ENCODE data around the gene NDUFAB1. TPM values are rescaled to one million over a fixed set of nuclear protein-coding genes. Genes with fewer than 3 reads are reported as not detected.

Gene NDUFAB1
- total and polyA plus RNA-seq, 2 of the 13 experiments (the other 11 are each of a cell fraction or from before 2014, with no cell fraction given) = 221 to 601 TPM

GRCh38 chr16:23595951-23596720, at the start of gene NDUFAB1 (continued):
- TF ChIP-seq, protein P1, sequence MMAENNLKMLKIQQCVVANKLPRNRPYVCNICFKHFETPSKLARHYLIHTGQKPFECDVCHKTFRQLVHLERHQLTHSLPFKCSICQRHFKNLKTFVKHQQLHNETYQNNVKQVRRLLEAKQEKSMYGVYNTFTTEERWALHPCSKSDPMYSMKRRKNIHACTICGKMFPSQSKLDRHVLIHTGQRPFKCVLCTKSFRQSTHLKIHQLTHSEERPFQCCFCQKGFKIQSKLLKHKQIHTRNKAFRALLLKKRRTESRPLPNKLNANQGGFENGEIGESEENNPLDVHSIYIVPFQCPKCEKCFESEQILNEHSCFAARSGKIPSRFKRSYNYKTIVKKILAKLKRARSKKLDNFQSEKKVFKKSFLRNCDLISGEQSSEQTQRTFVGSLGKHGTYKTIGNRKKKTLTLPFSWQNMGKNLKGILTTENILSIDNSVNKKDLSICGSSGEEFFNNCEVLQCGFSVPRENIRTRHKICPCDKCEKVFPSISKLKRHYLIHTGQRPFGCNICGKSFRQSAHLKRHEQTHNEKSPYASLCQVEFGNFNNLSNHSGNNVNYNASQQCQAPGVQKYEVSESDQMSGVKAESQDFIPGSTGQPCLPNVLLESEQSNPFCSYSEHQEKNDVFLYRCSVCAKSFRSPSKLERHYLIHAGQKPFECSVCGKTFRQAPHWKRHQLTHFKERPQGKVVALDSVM (CRISPR knock-in tag; IDR thresholded peaks at IDR 0.05) = peak; percentile 86
- TF ChIP-seq ZNF543 (CRISPR knock-in tag; IDR thresholded peaks at IDR 0.05) = peak; percentile 88
- TF ChIP-seq PLSCR1 (CRISPR knock-in tag; IDR thresholded peaks at IDR 0.05; ENCODE audit: borderline replicate concordance) = no peak
- peak; percentile 73; the same call in 1 of the 2 replicates for TF ChIP-seq ZNF670 (CRISPR knock-in tag; IDR thresholded peaks at IDR 0.05; ENCODE audit: borderline replicate concordance)
- no peak for TF ChIP-seq JUNB (CRISPR knock-in tag; IDR thresholded peaks at IDR 0.05; ENCODE audit: borderline replicate concordance)
- TF ChIP-seq, protein P2, sequence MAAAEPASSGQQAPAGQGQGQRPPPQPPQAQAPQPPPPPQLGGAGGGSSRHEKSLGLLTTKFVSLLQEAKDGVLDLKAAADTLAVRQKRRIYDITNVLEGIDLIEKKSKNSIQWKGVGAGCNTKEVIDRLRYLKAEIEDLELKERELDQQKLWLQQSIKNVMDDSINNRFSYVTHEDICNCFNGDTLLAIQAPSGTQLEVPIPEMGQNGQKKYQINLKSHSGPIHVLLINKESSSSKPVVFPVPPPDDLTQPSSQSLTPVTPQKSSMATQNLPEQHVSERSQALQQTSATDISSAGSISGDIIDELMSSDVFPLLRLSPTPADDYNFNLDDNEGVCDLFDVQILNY (CRISPR knock-in tag; conservative IDR thresholded peaks at IDR 0.05) = peak; percentile 82
- TF ChIP-seq NFRKB (IDR thresholded peaks at IDR 0.05) = no peak
- TF ChIP-seq RARA (CRISPR knock-in tag; IDR thresholded peaks at IDR 0.05) = peak; percentile 67
- TF ChIP-seq ATF3 (CRISPR knock-in tag; IDR thresholded peaks at IDR 0.05) = peak; percentile 69
- TF ChIP-seq ZNF644 (CRISPR knock-in tag; IDR thresholded peaks at IDR 0.05; ENCODE audit: low read depth) = peak; percentile 81
- TF ChIP-seq ZNF619 (CRISPR knock-in tag; IDR thresholded peaks at IDR 0.05) = peak; percentile 100
- peak; percentile 92 for TF ChIP-seq ZNF550 (CRISPR knock-in tag; IDR thresholded peaks at IDR 0.05; ENCODE audit: borderline replicate concordance)
- TF ChIP-seq, protein P3, sequence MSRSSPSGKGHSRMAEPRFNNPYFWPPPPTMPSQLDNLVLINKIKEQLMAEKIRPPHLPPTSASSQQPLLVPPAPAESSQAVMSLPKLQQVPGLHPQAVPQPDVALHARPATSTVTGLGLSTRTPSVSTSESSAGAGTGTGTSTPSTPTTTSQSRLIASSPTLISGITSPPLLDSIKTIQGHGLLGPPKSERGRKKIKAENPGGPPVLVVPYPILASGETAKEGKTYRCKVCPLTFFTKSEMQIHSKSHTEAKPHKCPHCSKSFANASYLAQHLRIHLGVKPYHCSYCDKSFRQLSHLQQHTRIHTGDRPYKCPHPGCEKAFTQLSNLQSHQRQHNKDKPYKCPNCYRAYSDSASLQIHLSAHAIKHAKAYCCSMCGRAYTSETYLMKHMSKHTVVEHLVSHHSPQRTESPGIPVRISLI (CRISPR knock-in tag; IDR thresholded peaks at IDR 0.05; ENCODE audit: borderline replicate concordance) = peak; percentile 84; the same call in 1 of the 2 replicates
- no peak for TF ChIP-seq SSRP1 (CRISPR knock-in tag; IDR thresholded peaks at IDR 0.05)
- peak; percentile 54; the same call in 1 of the 2 replicates for TF ChIP-seq PITX1 (CRISPR knock-in tag; IDR thresholded peaks at IDR 0.05)
- TF ChIP-seq ZNF18 (CRISPR knock-in tag; IDR thresholded peaks at IDR 0.05; ENCODE audit: insufficient replicate concordance) = peak; percentile 69
- TF ChIP-seq RXRB (CRISPR knock-in tag; IDR thresholded peaks at IDR 0.05; ENCODE audit: borderline replicate concordance) = peak; percentile 75
- no peak for TF ChIP-seq ZNF7 (CRISPR knock-in tag; IDR thresholded peaks at IDR 0.05)
- TF ChIP-seq ZNF784 (CRISPR knock-in tag; IDR thresholded peaks at IDR 0.05; ENCODE audit: borderline replicate concordance) = peak; percentile 94; the same call in 1 of the 2 replicates
- TF ChIP-seq ZNF790 (CRISPR knock-in tag; IDR thresholded peaks at IDR 0.05; ENCODE audit: borderline replicate concordance) = no peak
- peak; percentile 91 for TF ChIP-seq DMAP1 (CRISPR knock-in tag; IDR thresholded peaks at IDR 0.05)
- TF ChIP-seq ZNF557 (CRISPR knock-in tag; IDR thresholded peaks at IDR 0.05) = peak; percentile 74; the same call in 1 of the 2 replicates

Data from HepG2 (cell line).